IMR-90 (cell line): ENCODE results near the gene SEC31B. TPM values are rescaled to one million over a fixed set of nuclear protein-coding genes. Genes with fewer than 3 reads are reported as not detected.

Experiments
- ATAC-seq: fragments of 200-7000 bp; cut with Tn5 transposase; 2 replicates; pipeline ENCODE4 v1.9.1; 2020; ENCODE audit warnings: low read depth, mild to moderate bottlenecking, moderate library complexity
- BruUV-seq: library from RNA; stranded (reverse); fragments of 400-500 nt; replicated peaks from 2 replicates; lab custom pipeline; 2021; lab: Mats Ljungman, UMichigan
- CTCF ChIA-PET: fragments of 300-600 bp; formaldehyde crosslinking; extraction: SDS; loops from one replicate; lab custom pipeline; 2021; ENCODE audit warnings: antibody characterized with exemption; lab: Yijun Ruan, JAX
- POLR2A ChIA-PET: fragments of 300-600 bp; sonication (Branson Sonifier 250); formaldehyde crosslinking; loops from one replicate; lab custom pipeline; 2022; ENCODE audit warnings: antibody characterized with exemption; ENCODE audit not compliant: unreplicated experiment; lab: Charles Lee
- DNase-seq: peaks from one replicate; pipeline ENCODE4 v3.0.0; 2013
- H2AFZ ChIP-seq: replicated peaks from 2 replicates; pipeline ENCODE3; 2013; ENCODE audit warnings: low read length, mild to moderate bottlenecking; ENCODE audit not compliant: poor library complexity
- H2AK5ac ChIP-seq: 2 replicates; pipeline ENCODE4 v1.6.1; 2013; ENCODE audit warnings: low read depth, low read length, inconsistent platforms
- H2AK9ac ChIP-seq: replicated peaks from 2 replicates; pipeline ENCODE3; 2013; ENCODE audit warnings: mild to moderate bottlenecking, low read depth, low read length, moderate library complexity; ENCODE audit not compliant: poor library complexity
- H2BK120ac ChIP-seq: 2 replicates; pipeline ENCODE4 v1.6.1; 2013; ENCODE audit warnings: low read depth, low read length, inconsistent platforms
- H2BK15ac ChIP-seq: 3 replicates; pipeline ENCODE4 v1.6.1; 2013; ENCODE audit warnings: low read depth, low read length, inconsistent platforms
- H2BK20ac ChIP-seq: 2 replicates; pipeline ENCODE4 v1.6.1; 2013; ENCODE audit warnings: low read depth, mild to moderate bottlenecking, inconsistent platforms, low read length, moderate library complexity
- H2BK5ac ChIP-seq: 2 replicates; pipeline ENCODE4 v1.6.1; 2013; ENCODE audit warnings: mild to moderate bottlenecking, low read depth, low read length, inconsistent platforms; ENCODE audit not compliant: poor library complexity, severe bottlenecking
- H3K14ac ChIP-seq: replicated peaks from 2 replicates; pipeline ENCODE4 v1.6.1; 2013; ENCODE audit warnings: low read depth, low read length, inconsistent platforms
- H3K18ac ChIP-seq: 2 replicates; pipeline ENCODE4 v1.6.1; 2013; ENCODE audit warnings: low read depth, low read length, control low read depth
- H3K23ac ChIP-seq: 2 replicates; pipeline ENCODE4 v1.6.1; 2013; ENCODE audit warnings: low read depth, low read length, inconsistent platforms
- H3K27ac ChIP-seq: 2 replicates; pipeline ENCODE4 v1.5.1; 2013; ENCODE audit warnings: mild to moderate bottlenecking, control low read depth, low read length; ENCODE audit not compliant: insufficient read depth
- H3K27me3 ChIP-seq: 2 replicates; pipeline ENCODE4 v1.6.1; 2013; ENCODE audit warnings: low read length; ENCODE audit not compliant: control insufficient read depth, insufficient read depth
- H3K36me3 ChIP-seq: 2 replicates; pipeline ENCODE4 v1.6.1; 2013; ENCODE audit warnings: low read length, mixed read lengths; ENCODE audit not compliant: control insufficient read depth, insufficient read depth
- H3K4ac ChIP-seq: 2 replicates; pipeline ENCODE4 v1.6.1; 2013; ENCODE audit warnings: low read depth, low read length, inconsistent platforms
- H3K4me1 ChIP-seq: 2 replicates; pipeline ENCODE4 v1.6.1; 2013; ENCODE audit warnings: low read length, mixed read lengths; ENCODE audit not compliant: control insufficient read depth, insufficient read depth
- H3K4me2 ChIP-seq: 2 replicates; pipeline ENCODE4 v1.6.1; 2013; ENCODE audit warnings: low read depth, mild to moderate bottlenecking, control low read depth, low read length, moderate library complexity
- H3K4me3 ChIP-seq: 2 replicates; pipeline ENCODE4 v1.5.1; 2013; ENCODE audit warnings: low read depth, mild to moderate bottlenecking, control low read depth, low read length, moderate library complexity; ENCODE audit not compliant: insufficient read depth
- H3K56ac ChIP-seq: 2 replicates; pipeline ENCODE4 v1.6.1; 2013; ENCODE audit warnings: low read length, inconsistent platforms; ENCODE audit not compliant: insufficient read depth; ENCODE audit errors: extremely low read depth
- H3K79me1 ChIP-seq, 2 experiments: 2 replicates each; pipeline ENCODE4 v1.6.1; 2013; ENCODE audit warnings: low read length in 2 of 2, inconsistent platforms in 1 of 2, low read depth in 1 of 2
- H3K9ac ChIP-seq: 2 replicates; pipeline ENCODE4 v1.6.1; 2013; ENCODE audit warnings: low read depth, low read length, control low read depth
- H3K9me1 ChIP-seq: 2 replicates; pipeline ENCODE4 v1.6.1; 2013; ENCODE audit warnings: low read length, inconsistent platforms; ENCODE audit not compliant: insufficient read depth
- H3K9me3 ChIP-seq: 2 replicates; pipeline ENCODE4 v1.6.1; 2013; ENCODE audit warnings: low read length; ENCODE audit not compliant: control insufficient read depth, insufficient read depth
- H4K20me1 ChIP-seq: 2 replicates; pipeline ENCODE4 v1.6.1; 2013; ENCODE audit warnings: low read length, inconsistent platforms; ENCODE audit not compliant: insufficient read depth
- H4K5ac ChIP-seq: 2 replicates; pipeline ENCODE4 v1.6.1; 2013; ENCODE audit warnings: mild to moderate bottlenecking, low read depth, low read length, control low read depth
- H4K8ac ChIP-seq, 2 experiments: 2 replicates each; pipeline ENCODE4 v1.6.1; 2013; ENCODE audit warnings: low read depth in 2 of 2, low read length in 2 of 2, control low read depth in 1 of 2, inconsistent platforms in 1 of 2
- H4K91ac ChIP-seq: 2 replicates; pipeline ENCODE4 v1.6.1; 2013; ENCODE audit warnings: low read depth, low read length, inconsistent platforms; ENCODE audit not compliant: insufficient read depth
- BHLHE40 ChIP-seq: fragments of 150-350 bp; IDR thresholded peaks from 2 replicates; pipeline ENCODE4 v1.6.1; 2016; ENCODE audit warnings: mild to moderate bottlenecking, low read depth, low read length
- MXI1 ChIP-seq: IDR thresholded peaks from 2 replicates; pipeline ENCODE4 v1.6.1; 2012; ENCODE audit warnings: low read depth, mild to moderate bottlenecking, low read length, moderate library complexity, borderline replicate concordance
- RFX5 ChIP-seq: IDR thresholded peaks from 2 replicates; pipeline ENCODE4 v1.8.0; 2012; ENCODE audit warnings: low read depth, mild to moderate bottlenecking, low read length, moderate library complexity
- WGBS, 2 experiments: methylation state at CpG; one replicate each; pipeline versions ENCODE4 v1.1.5 to v1.1.7; 2013; ENCODE audit warnings: missing lambda C conversion rate in 2 of 2; ENCODE audit not compliant: insufficient read length in 1 of 2; ENCODE audit errors: extremely low coverage in 2 of 2; 5-methylcytosine and 5-hydroxymethylcytosine counted together
- dilution Hi-C: fragments of 300-500 bp; cut with HindIII; formaldehyde crosslinking; loops from one replicate; pipeline ENCODE4 v1.14.3; 2018; ENCODE audit warnings: low sequenced_read_pairs; ENCODE audit not compliant: unreplicated experiment
- in situ Hi-C: fragments of 300-500 bp; cut with MboI; formaldehyde crosslinking; loops from 3 replicates; pipeline ENCODE4 v1.14.3; 2019; ENCODE audit warnings: low sequenced_read_pairs, inconsistent platforms, mixed read lengths
- intact Hi-C: fragments of 100-400 bp; cut with micrococcal nuclease; formaldehyde crosslinking; loops from 2 replicates; pipeline ENCODE4 v1.10.0; 2022
- polyA plus RNA-seq, 3 experiments: library from polyadenylated mRNA; depleted of rRNA; stranded (reverse); fragments of >200 nt; gene quantifications; 2 replicates each; pipeline ENCODE4 v1.2.3, GENCODE V29; 2012; ENCODE audit warnings: low replicate concordance in 1 of 3
- total RNA-seq: library from RNA; depleted of rRNA; stranded (reverse); fragments of >200 nt; gene quantifications from 2 replicates; pipeline ENCODE4 v1.2.3, GENCODE V29; 2012
- TF ChIP-seq, protein P1 (sequence below): fragments of 150-350 bp; IDR thresholded peaks from 2 replicates; pipeline ENCODE4 v1.6.1; 2017; ENCODE audit warnings: mild to moderate bottlenecking, antibody characterized with exemption, low read length, low read depth

Gene SEC31B
- total and polyA plus RNA-seq, 2 of the 4 experiments (the other 2 are of a cell fraction): 1.3 to 8.1 TPM

DNA sequence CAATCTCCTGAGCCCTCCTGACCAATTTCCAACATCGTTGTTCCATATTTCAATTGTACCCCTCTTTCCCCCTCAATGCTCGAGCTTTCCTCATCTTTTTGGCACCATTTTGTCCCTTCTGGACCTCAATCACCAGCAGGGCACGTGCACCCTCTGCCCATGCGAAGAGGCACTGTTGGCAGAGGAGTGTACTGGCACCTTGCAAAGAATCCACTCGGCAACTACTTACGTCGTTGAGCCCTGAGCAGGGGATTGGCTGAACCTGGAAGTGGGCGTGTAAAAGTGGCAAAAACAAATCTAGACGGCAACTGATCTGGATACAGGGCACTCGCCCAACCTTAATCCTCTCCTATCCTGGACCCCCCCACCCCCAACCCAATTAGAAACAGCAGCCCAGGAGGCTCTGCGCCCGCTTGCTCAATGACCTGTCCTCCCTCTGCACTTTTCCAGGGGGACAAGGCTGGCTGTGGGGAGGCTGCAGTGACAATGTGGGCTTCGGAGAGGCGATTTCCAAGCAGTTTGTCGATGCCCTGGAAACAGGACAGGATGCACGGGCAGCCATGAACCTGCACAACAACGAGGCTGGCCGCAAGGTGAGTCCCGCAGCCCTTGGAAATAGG is 38.1 kb downstream of the SEC31B start:
- Histone ChIP-seq H2BK120ac (no peak overlapping the region), H3K18ac (no peak overlapping the region), H3K27ac (no peak overlapping the region), H3K36me3 (no peaks in the 10 kb centered on the region), H3K4me1 (peaks cover 4% of the 10 kb centered on the region; the same call in 1 of the 2 replicates), H3K9ac (no peak overlapping the region), H3K9me1 (no peaks in the 10 kb centered on the region), H3K79me1 (no peaks in the 10 kb centered on the region), H3K9me3 (no peaks in the 10 kb centered on the region), H2BK20ac (no peak overlapping the region), H2AK5ac (no peak overlapping the region), H2AFZ (peak overlapping the region; percentile 91), H3K4ac (no peak overlapping the region), H3K4me2 (peak overlapping the region; percentile 89), H2AK9ac (no peak overlapping the region), H3K23ac (no peak overlapping the region), H4K5ac (no peak overlapping the region), H3K4me3 (peak overlapping the region; percentile 38), H3K27me3 (peaks cover 36% of the 10 kb centered on the region), H4K8ac (no peak overlapping the region), H3K56ac (no peak overlapping the region), H4K91ac (no peak overlapping the region), H4K20me1 (no peaks in the 10 kb centered on the region; the same call in 1 of the 2 replicates), H2BK15ac (no peak overlapping the region), H2BK5ac (no peak overlapping the region), H3K14ac (no peak overlapping the region)
- ChIA-PET CTCF (interaction anchor here (1.1 to 2.1 kb wide), 4 partner anchors 11 to 37 kb away, joined by 5 to 22 read pairs (median 14); no protein-coding TSS in a partner anchor), POLR2A (no interaction called here)
- peak; percentile 81 for DNase-seq
- dilution Hi-C loops: no loop called here
- WGBS, 2 experiments: 3% methylated on average over 6 of the region's 19 CpGs; no CpG with 5 or more reads in 1 of the 2 experiments
- BruUV-seq: no TSS peak
- intact Hi-C loops: loop anchor here (1.0 kb wide), 2 partner anchors 27 to 397 kb away; no protein-coding TSS in a partner anchor
- ATAC-seq: peak; percentile 95
- in situ Hi-C loops: no loop called here
- TF ChIP-seq MXI1: no peak
- TF ChIP-seq, protein P1, sequence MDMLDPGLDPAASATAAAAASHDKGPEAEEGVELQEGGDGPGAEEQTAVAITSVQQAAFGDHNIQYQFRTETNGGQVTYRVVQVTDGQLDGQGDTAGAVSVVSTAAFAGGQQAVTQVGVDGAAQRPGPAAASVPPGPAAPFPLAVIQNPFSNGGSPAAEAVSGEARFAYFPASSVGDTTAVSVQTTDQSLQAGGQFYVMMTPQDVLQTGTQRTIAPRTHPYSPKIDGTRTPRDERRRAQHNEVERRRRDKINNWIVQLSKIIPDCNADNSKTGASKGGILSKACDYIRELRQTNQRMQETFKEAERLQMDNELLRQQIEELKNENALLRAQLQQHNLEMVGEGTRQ: peak; percentile 33; the same call in 1 of the 2 replicates
- peak; percentile 93 for TF ChIP-seq BHLHE40
- TF ChIP-seq RFX5: peak; percentile 99
